HL-60 (cell line): ENCODE results near the gene VWA5B2.

Experiments used
- DNase-seq, 2 experiments: peaks; one replicate each; pipeline ENCODE4 v3.0.0-alpha.2; 2010 to 2020; ENCODE audit warnings: low read depth in 1 of 2, low spot score in 1 of 2
- H3K27ac ChIP-seq: fragments of 250-450 bp; sonication (Bioruptor Pico); replicated peaks from 2 replicates; pipeline ENCODE4 v1.5.1; 2020; ENCODE audit warnings: mild to moderate bottlenecking, moderate library complexity
- H3K27me3 ChIP-seq: fragments of 250-450 bp; sonication (Bioruptor Pico); 2 replicates; pipeline ENCODE4 v1.5.1; 2021; ENCODE audit warnings: mild to moderate bottlenecking, moderate library complexity; ENCODE audit not compliant: insufficient read depth, poor library complexity, severe bottlenecking
- H3K4me3 ChIP-seq: replicated peaks from 2 replicates; pipeline ENCODE4 v1.5.1; 2011; ENCODE audit warnings: mild to moderate bottlenecking, control low read depth, low read length; ENCODE audit not compliant: insufficient read depth
- CTCF ChIP-seq: IDR thresholded peaks from one replicate; pipeline ENCODE4 v1.5.1; 2011; ENCODE audit warnings: low read length, control low read depth, inconsistent platforms; ENCODE audit not compliant: insufficient read depth
- GABPA ChIP-seq: IDR thresholded peaks from 2 replicates; pipeline ENCODE4 v1.6.1; 2012; ENCODE audit warnings: low read depth
- POLR2AphosphoS5 ChIP-seq: IDR thresholded peaks from 2 replicates; pipeline ENCODE4 v1.6.1; 2012; ENCODE audit warnings: low read depth
- REST ChIP-seq: IDR thresholded peaks from 2 replicates; pipeline ENCODE4 v1.6.1; 2012; ENCODE audit warnings: low read depth; ENCODE audit not compliant: insufficient replicate concordance
- SPI1 ChIP-seq: IDR thresholded peaks from 2 replicates; pipeline ENCODE4 v1.6.1; 2012; ENCODE audit warnings: low read depth, mild to moderate bottlenecking, borderline replicate concordance

The VWA5B2 gene

GRCh38 chr3:184284696-184285095 is 55.3 kb downstream of the VWA5B2 start:
- Histone ChIP-seq H3K27me3 (peaks cover 7% of the 10 kb centered on the region), H3K27ac (no peak overlapping the region), H3K4me3 (no peak overlapping the region)
- DNase-seq = peak; percentile 54 to 62
- no peak for TF ChIP-seq GABPA
- no peak for TF ChIP-seq REST
- no peak for TF ChIP-seq SPI1
- no peak for TF ChIP-seq POLR2AphosphoS5
- peak; percentile 4 for TF ChIP-seq CTCF

- peaks cover 4% of the 10 kb centered on the region for H3K27me3 ChIP-seq
- DNase-seq = peak in 1 of 2 experiments; percentile 65
- TF ChIP-seq CTCF = peak; percentile 20
- TF ChIP-seq GABPA = no peak
- H3K27ac ChIP-seq = no peak overlapping the region
- H3K4me3 ChIP-seq = no peak overlapping the region
Measured at GRCh38 chr3:184289426-184289938, 60.1 kb downstream of the VWA5B2 start.

- Histone ChIP-seq H3K27me3 (peaks cover 4% of the 10 kb centered on the region), H3K4me3 (no peak overlapping the region), H3K27ac (no peak overlapping the region)
- TF ChIP-seq GABPA = no peak
- no peak for TF ChIP-seq CTCF
- no peak for TF ChIP-seq POLR2AphosphoS5
- no peak for TF ChIP-seq SPI1
- TF ChIP-seq REST = no peak
- DNase-seq = no peak
Measured at GRCh38 chr3:184290331-184290730, 60.9 kb downstream of the VWA5B2 start.

- no peak for DNase-seq
Measured at GRCh38 chr3:184291044-184291737, 61.8 kb downstream of the VWA5B2 start.

More at GRCh38 chr3:184291044-184291737, 61.8 kb downstream of the VWA5B2 start:
- Histone ChIP-seq H3K4me3 (no peak overlapping the region), H3K27me3 (peaks cover 4% of the 10 kb centered on the region), H3K27ac (no peak overlapping the region)
- TF ChIP-seq POLR2AphosphoS5 (no peak), SPI1 (no peak), CTCF (no peak), GABPA (no peak), REST (no peak)
